Panc1 (cell line): Measurements from ENCODE around the gene ZBTB43.

ENCODE experiments used
- CTCF ChIP-seq: fragments of 450-650 bp; IDR thresholded peaks from 2 replicates; pipeline ENCODE4 v1.5.1; 2017; ENCODE audit warnings: mild to moderate bottlenecking
- POLR2AphosphoS5 ChIP-seq: IDR thresholded peaks from 2 replicates; pipeline ENCODE4 v1.6.1; 2012; ENCODE audit warnings: mild to moderate bottlenecking, low read depth, low read length, moderate library complexity

GRCh38 chr9:126791406-126792230 is 13.2 kb upstream of the ZBTB43 start:
- TF ChIP-seq CTCF (no peak), POLR2AphosphoS5 (no peak)
